ENCODE data around the gene RAPGEF3. TPM values are rescaled to one million over a fixed set of nuclear protein-coding genes. Genes with fewer than 3 reads are reported as not detected.

The RAPGEF3 gene
- polyA plus RNA-seq, 3 donors, result 0.08 to 2.5 (median 0.60) TPM

GRCh38 chr12:47748899-47749298, 9.8 kb downstream of the RAPGEF3 start:
- no peaks in the 10 kb centered on the region for H3K9me3 ChIP-seq (replicated peaks in 1 of 2; ENCODE audit: control insufficient read depth in 1 of 2, insufficient read depth in 1 of 2, low read length in 2 of 2)
- H3K27me3 ChIP-seq (ENCODE audit: control insufficient read depth in 2 of 2, insufficient read depth in 2 of 2, low read length in 2 of 2), result no peaks in the 10 kb centered on the region
- peaks cover 24% of the 10 kb centered on the region for H3K4me1 Mint-ChIP-seq
- no peaks in the 10 kb centered on the region for H4K20me1 ChIP-seq (ENCODE audit: insufficient read depth, low read length)
- H3K36me3 Mint-ChIP-seq, result no peaks in the 10 kb centered on the region
- H3K27ac Mint-ChIP-seq, result no peak overlapping the region
- no peak for TF ChIP-seq CTCF (IDR thresholded peaks at IDR 0.05)
- H3K36me3 ChIP-seq (replicated peaks in 1 of 2; ENCODE audit: control insufficient read depth in 1 of 2, insufficient read depth in 2 of 2, low read length in 2 of 2), result no peaks in the 10 kb centered on the region
- H3K4me3 ChIP-seq (replicated peaks in 1 of 3; ENCODE audit: low read depth in 2 of 3, low read length in 3 of 3), result no peak overlapping the region
- H3K9me3 Mint-ChIP-seq, result peaks cover 0 to 1% (median 0%) of the 10 kb centered on the region in 7 donors
- peaks cover 8 to 16% of the 10 kb centered on the region in 2 donors for H3K4me1 ChIP-seq (ENCODE audit: control insufficient read depth in 1 of 2, insufficient read depth in 2 of 2, low read length in 2 of 2)
- H3K9ac ChIP-seq (ENCODE audit: insufficient read depth, low read length, poor library complexity, severe bottlenecking), result no peak overlapping the region
- H3K79me2 ChIP-seq (ENCODE audit: insufficient read depth, low read length), result no peaks in the 10 kb centered on the region
- H3K4me3 Mint-ChIP-seq, result peak overlapping the region in 1 of 2 donors; percentile 39
- no peak overlapping the region for H3K4me2 ChIP-seq (replicated peaks; ENCODE audit: extremely low read depth, low read length, poor library complexity, severe bottlenecking)
- DNase-seq, result no peak
- H3K27ac ChIP-seq (ENCODE audit: low read depth in 1 of 2, low read length in 2 of 2), result no peak overlapping the region
- intact Hi-C loops (cut with micrococcal nuclease), result no loop called here
- H2AFZ ChIP-seq (ENCODE audit: insufficient read depth, low read depth, low read length, poor library complexity, severe bottlenecking), result no peak overlapping the region
- 100% methylated on average over 2 of the region's 3 CpGs for WGBS (ENCODE audit: insufficient coverage)
- H3K27me3 Mint-ChIP-seq (ENCODE audit: low read depth in 3 of 3), result peaks cover 6 to 23% (median 12%) of the 10 kb centered on the region in 3 donors

DNA sequence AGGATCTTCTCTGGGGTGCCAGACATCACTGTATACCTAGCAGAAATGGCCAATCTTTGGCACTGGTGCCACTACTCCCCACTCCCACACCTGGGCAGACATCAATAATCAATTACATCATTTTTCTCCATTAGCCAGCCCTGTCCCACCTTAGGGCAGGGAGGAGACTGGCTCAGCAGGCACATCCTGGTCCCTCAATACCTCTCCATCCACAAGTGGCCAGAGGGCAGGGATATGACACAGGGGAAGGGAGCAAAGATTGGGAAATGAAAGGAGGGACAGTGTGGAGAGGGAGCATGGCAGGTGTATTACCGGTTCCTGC, 10.2 kb downstream of the RAPGEF3 start:
- Mint-ChIP-seq H3K27me3 (ENCODE audit: low read depth in 3 of 3) (peaks cover 10 to 25% (median 14%) of the 10 kb centered on the region in 3 donors), H3K36me3 (no peaks in the 10 kb centered on the region), H3K4me1 (peaks cover 24% of the 10 kb centered on the region), H3K27ac (no peak overlapping the region), H3K9me3 (peaks cover 0 to 1% (median 0%) of the 10 kb centered on the region in 7 donors), H3K4me3 (no peak overlapping the region)
- no peak for TF ChIP-seq CTCF (IDR thresholded peaks at IDR 0.05)
- no peak overlapping the region for H3K4me3 ChIP-seq (replicated peaks in 1 of 3; ENCODE audit: low read depth in 2 of 3, low read length in 3 of 3)
- H3K4me1 ChIP-seq (ENCODE audit: control insufficient read depth in 1 of 2, insufficient read depth in 2 of 2, low read length in 2 of 2), result peaks cover 8 to 13% of the 10 kb centered on the region in 2 donors
- H3K27me3 ChIP-seq (ENCODE audit: control insufficient read depth in 2 of 2, insufficient read depth in 2 of 2, low read length in 2 of 2), result no peaks in the 10 kb centered on the region
- intact Hi-C loops (cut with micrococcal nuclease), result no loop called here
- no peaks in the 10 kb centered on the region for H3K9me3 ChIP-seq (replicated peaks in 1 of 2; ENCODE audit: control insufficient read depth in 1 of 2, insufficient read depth in 1 of 2, low read length in 2 of 2)
- H3K9ac ChIP-seq (ENCODE audit: insufficient read depth, low read length, poor library complexity, severe bottlenecking), result no peak overlapping the region
- no peaks in the 10 kb centered on the region for H3K79me2 ChIP-seq (ENCODE audit: insufficient read depth, low read length)
- H2AFZ ChIP-seq (ENCODE audit: insufficient read depth, low read depth, low read length, poor library complexity, severe bottlenecking), result no peak overlapping the region
- no peaks in the 10 kb centered on the region for H3K36me3 ChIP-seq (replicated peaks in 1 of 2; ENCODE audit: control insufficient read depth in 1 of 2, insufficient read depth in 2 of 2, low read length in 2 of 2)
- H3K27ac ChIP-seq (ENCODE audit: low read depth in 1 of 2, low read length in 2 of 2), result no peak overlapping the region
- H3K4me2 ChIP-seq (replicated peaks; ENCODE audit: extremely low read depth, low read length, poor library complexity, severe bottlenecking), result no peak overlapping the region
- WGBS (ENCODE audit: insufficient coverage), result 86% methylated on average over 1 of the region's 1 CpG
- no peaks in the 10 kb centered on the region for H4K20me1 ChIP-seq (ENCODE audit: insufficient read depth, low read length)
- DNase-seq, result no peak
